ENCODE measurements around the gene LENEP.
"Not testable (repeated sequence)": the region's sequence is repeated elsewhere in the genome, so short reads cannot be mapped to it uniquely, and the experiment has no call there.

Gene LENEP

DNA sequence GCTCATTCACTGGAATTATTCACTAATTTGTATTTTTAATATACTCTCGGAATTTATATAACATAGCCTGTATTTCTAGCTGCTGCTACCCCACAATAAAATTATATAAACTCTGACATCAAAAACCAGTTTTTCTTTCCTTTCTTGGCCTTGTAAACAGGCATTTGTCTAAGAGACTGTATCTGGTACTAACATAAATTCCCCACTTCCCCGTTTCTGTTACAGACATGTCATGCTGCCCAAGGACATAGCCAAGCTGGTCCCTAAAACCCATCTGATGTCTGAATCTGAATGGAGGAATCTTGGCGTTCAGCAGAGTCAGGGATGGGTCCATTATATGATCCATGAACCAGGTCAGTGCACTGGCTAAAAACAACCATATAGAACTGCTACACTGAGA, 15.6 kb upstream of the LENEP start:
- DNase-seq = not testable (repeated sequence)

DNA sequence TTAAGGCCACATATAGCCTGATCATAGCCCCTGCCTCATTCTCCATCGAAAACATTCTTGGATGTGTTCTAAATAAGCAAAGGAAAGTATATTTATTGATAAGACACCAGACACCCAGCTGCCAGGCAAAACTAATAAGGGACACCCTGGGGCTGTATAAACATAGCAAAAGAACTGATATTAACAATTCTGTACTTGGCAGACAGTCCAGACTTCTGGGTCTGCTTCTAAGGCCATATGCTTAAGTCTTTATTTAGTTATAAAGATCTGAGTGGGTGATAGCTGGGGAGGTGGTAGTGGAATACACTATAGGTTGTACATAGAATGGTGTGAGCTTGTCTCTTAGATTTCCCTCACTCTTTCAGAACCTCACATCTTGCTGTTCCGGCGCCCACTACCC, 15.0 kb upstream of the LENEP start:
- DNase-seq = no peak

GRCh38 chr1:154982341-154982740, 11.0 kb upstream of the LENEP start:
- DNase-seq = no peak

GRCh38 chr1:154982897-154983648, 10.3 kb upstream of the LENEP start, which contains the start of gene FLAD1:
Gene FLAD1 (plus strand): TSS chr1:154983344. CDS start chr1:154983695, 351 bp downstream.
- DNase-seq = peak; percentile 98

DNA sequence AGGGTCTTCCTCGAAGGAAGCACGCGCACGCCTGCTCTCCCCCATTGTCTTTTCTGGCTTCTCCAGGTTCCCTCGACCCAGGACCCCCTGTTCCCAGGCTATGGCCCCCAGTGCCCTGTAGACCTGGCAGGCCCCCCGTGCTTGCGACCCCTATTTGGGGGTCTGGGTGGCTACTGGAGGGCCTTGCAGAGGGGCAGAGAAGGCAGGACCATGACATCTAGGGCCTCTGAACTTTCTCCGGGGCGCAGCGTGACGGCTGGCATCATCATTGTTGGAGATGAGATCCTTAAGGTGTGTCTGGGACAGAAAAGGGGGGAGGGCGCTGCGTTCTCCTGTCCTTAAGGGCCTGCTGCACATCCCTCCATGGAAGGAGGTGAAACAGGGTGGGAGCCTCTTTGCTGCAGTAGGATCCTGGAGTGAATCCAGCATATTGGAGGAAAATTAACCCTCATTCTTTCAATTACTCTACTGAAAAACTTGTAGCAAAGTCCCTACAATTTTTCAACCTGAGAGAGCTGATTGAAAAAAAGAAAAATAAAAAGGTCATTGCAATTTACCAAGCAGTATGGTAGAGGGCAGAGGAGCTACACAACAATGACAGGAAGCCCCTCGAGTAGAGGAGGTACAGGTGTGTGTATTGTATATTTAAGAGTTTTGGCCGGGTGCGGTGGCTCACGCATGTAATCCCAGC, 9.5 kb upstream of the LENEP start:
- DNase-seq = peak; percentile 18

DNA sequence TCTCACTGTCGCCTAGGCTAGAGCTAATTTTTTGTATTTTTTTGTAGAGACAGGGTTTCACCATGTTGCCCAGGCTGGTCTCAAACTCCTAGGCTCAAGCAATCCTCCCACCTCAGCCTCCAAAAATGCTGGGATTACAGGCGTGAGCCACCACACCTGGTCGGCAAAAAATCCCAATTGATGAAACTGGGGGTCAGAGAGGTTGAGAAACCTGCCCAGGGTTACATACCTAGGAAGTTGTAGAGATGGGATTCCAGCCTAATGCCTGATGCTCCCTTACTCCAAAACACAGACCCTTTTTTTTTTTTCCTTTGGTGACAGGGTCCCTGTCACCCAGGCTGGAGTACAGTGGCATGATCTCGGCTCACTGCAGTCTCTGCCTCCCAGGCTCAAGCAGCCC, 6.7 kb upstream of the LENEP start:
- DNase-seq = not testable (repeated sequence)

DNA sequence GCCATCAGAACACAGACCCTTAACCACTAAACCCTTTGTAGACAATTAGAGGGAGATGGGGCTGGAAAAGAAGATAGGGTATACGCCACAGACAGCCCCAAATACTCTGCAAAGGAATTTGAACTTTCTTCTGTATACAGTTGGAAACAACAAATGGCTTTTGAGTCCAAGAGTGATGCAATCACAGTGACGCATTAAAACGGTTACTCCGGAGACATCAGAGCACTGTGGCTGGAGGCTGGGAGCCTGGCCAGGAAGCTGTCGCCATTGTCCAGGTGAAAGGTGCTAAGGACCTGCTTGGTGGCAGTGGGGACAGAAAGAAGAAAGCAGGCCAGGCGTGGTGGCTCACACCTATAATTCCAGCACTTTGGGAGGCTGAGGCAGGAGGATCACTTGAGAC, 6.1 kb upstream of the LENEP start:
- no peak for DNase-seq

DNA sequence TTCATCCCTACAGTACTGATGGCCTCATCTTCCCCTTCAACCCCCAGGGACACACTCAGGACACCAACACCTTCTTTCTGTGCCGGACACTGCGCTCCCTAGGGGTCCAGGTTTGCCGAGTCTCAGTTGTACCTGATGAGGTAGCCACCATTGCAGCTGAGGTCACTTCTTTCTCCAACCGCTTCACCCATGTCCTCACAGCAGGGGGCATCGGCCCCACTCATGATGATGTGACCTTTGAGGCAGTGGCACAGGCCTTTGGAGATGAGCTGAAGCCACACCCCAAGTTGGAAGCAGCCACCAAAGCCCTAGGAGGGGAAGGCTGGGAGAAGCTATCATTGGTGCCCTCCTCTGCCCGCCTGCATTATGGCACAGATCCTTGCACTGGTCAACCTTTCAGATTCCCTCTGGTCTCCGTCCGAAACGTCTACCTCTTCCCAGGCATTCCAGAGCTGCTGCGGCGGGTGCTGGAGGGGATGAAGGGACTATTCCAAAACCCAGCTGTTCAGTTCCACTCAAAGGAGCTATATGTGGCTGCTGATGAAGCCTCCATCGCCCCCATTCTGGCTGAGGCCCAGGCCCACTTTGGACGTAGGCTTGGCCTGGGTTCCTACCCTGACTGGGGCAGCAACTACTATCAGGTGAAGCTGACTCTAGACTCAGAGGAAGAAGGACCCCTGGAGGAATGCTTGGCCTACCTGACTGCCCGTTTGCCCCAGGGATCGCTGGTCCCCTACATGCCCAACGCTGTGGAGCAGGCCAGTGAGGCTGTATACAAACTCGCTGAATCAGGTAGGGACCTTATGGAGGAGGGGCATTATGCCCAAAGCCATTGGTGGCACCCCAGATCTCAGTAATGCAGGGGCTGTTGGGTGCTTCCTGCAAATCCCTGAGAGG, 5.1 kb upstream of the LENEP start:
- DNase-seq = no peak

DNA sequence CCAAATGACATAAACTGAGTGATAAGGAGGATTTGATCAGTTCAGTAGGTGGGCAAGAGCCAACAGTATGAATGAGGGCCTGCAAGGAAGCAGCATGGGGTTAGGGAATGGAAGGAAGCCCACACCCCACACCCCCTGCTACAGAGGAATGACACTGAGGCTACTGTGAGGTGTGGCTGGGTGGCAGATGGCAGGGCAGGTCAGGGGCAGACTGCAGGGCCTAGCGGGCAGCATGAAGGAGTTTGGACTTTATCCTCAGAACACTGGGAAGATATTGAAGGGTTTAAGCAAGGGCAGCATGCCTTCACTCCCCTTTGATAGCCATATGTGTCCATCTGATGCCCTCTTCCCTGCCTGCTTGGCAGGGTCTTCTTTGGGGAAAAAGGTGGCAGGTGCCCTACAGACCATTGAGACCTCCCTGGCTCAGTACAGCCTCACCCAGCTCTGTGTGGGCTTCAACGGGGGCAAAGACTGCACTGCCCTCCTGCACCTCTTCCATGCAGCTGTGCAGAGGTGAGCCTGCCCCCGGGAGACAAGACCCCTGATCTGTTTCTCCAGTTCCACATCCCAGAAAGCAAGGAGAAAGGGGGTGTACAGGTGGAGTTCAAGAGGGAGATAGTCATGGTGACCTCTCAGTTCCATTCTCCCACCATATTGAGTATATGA, 4.1 kb upstream of the LENEP start:
- no peak for DNase-seq

GRCh38 chr1:154990276-154990675, 3.1 kb upstream of the LENEP start:
- no peak for DNase-seq

- no peak for DNase-seq
Measured at GRCh38 chr1:154992721-154993571, 440 bp upstream of the LENEP start.

GRCh38 chr1:154994269-154994587, 842 bp downstream of the LENEP start:
- no peak for DNase-seq

- DNase-seq = no peak
Measured at GRCh38 chr1:154994591-154994990, 1.2 kb downstream of the LENEP start.

DNA sequence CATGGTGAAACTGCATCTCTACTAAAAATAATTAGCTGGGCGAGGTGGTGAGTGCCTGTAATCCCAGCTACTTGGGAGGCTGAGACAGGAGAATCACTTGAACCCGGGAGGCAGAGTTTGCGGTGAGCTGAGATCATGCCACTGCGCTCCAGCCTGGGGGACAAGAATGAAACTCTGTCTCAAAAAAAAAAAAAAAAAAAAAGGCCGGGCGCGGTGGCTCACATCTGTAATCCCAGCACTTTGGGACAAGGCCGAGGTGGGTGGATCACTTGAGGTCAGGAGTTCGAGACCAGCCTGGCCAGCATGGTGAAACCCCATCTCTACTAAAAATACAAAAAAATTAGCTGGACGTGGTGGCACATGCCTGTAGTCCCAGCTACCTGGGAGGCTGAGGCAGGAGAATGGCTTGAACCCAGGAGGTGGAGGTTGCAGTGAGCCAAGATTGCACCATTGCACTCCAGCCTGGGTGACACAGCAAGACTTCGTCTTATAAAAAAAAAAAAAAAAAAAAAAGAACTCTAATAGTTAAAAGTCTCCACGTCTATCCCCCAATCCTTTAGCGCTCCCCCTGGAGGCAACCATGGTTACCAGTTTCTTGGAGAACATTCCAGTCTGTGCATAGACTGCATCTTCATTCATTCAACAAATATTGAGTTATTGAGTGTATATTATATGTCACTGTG, 2.1 kb downstream of the LENEP start:
- DNase-seq = not testable (repeated sequence)

DNA sequence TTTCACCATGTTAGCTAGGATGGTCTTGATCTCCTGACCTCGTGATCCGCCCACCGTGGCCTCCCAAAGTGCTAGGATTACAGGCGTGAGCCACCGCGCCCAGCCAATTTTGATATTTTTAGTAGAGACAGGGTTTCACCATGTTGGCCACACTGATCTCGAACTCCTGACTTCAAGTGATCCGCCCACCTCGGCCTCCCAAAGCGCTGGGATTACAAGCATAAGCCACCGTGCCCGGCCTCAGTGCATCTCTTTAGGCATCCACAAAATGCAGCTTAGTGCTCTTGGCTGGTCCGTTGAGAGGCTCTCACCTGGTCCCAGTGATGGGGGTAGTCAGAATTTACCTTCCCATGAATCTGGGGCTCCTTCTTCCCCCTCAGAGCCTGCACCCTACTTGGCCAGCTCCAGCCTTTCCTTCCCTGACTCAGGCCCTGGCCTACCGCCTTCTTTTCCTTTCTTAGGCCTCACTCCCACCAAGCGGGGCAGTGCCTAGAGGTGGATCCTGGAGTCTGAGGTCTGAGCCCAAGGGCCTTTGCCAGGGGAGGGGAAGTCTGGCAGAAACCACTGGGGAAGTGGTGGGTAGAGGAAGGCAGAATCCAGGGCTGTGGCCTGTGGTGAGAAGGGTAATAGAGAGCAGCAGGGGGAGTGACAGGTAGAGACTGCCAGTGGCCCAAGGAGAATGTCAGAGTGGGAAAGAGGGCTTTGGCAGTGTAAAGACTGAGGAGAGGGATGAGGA, 3.7 kb downstream of the LENEP start:
- DNase-seq = no peak

GRCh38 chr1:154998201-154998780, 4.9 kb downstream of the LENEP start:
- DNase-seq = no peak

- peak; percentile 89 for DNase-seq
Measured at GRCh38 chr1:154998818-154999570, 5.6 kb downstream of the LENEP start.

GRCh38 chr1:154999571-155000410, 6.4 kb downstream of the LENEP start:
- DNase-seq = peak; percentile 80

GRCh38 chr1:155000411-155000725, 7.0 kb downstream of the LENEP start:
- peak; percentile 62 for DNase-seq
